SK-N-SH (cell line): Measurements from ENCODE around the gene TCF7L2. TPM values are rescaled to one million over a fixed set of nuclear protein-coding genes. Genes with fewer than 3 reads are reported as not detected.

ENCODE experiments used
- CTCF ChIA-PET: fragments of 300-600, 350-600 bp; formaldehyde crosslinking; extraction: SDS; loops from one replicate; lab custom pipeline; 2021; lab: Yijun Ruan, JAX
- POLR2A ChIA-PET: fragments of 350-600 bp; sonication (Branson Sonifier 250); formaldehyde crosslinking; extraction: SDS; loops from one replicate; lab custom pipeline; 2020; ENCODE audit warnings: antibody characterized with exemption, inconsistent platforms; lab: Yijun Ruan, JAX
- DNase-seq: peaks from one replicate; pipeline ENCODE4 v3.0.0; 2012
- H2AFZ ChIP-seq: fragments of 200-600 bp; sonication (generic); 2 replicates; pipeline ENCODE4 v1.8.1; 2016; ENCODE audit warnings: antibody characterized with exemption, mild to moderate bottlenecking, low read depth
- H3F3A ChIP-seq: fragments of 200-600 bp; sonication (generic); replicated peaks from 2 replicates; pipeline ENCODE3; 2016; ENCODE audit warnings: antibody characterized with exemption, mild to moderate bottlenecking; ENCODE audit not compliant: insufficient read depth
- H3K27ac ChIP-seq, 2 experiments: fragments of 200-500 bp in 1 of 2; fragments of 200-600 bp in 1 of 2; sonication (Bioruptor generic) in 1 of 2; sonication (generic), shearing (Covaris generic) in 1 of 2; 2 replicates each; pipeline versions ENCODE4 v1.5.1 to v1.6.1; 2014 to 2016; ENCODE audit warnings: low read depth in 2 of 2, inconsistent platforms in 1 of 2, low read length in 1 of 2, mild to moderate bottlenecking in 1 of 2, mixed read lengths in 1 of 2
- H3K27me3 ChIP-seq: fragments of 200-600 bp; sonication (generic), shearing (Covaris generic); 2 replicates; pipeline ENCODE4 v1.6.1; 2016; ENCODE audit warnings: mixed run types; ENCODE audit not compliant: insufficient read depth
- H3K36me3 ChIP-seq, 2 experiments: fragments of 200-500 bp in 1 of 2; fragments of 200-600 bp in 1 of 2; sonication (Bioruptor generic) in 1 of 2; sonication (generic) in 1 of 2; replicated peaks in 1 of 2; 2 replicates each; pipeline versions ENCODE3 to v1.5.1; 2014 to 2016; ENCODE audit warnings: low read length in 1 of 2, mild to moderate bottlenecking in 1 of 2; ENCODE audit not compliant: insufficient read depth in 2 of 2, control insufficient read depth in 1 of 2
- H3K4me1 ChIP-seq, 2 experiments: fragments of 200-500 bp in 1 of 2; fragments of 200-600 bp in 1 of 2; sonication (Bioruptor generic) in 1 of 2; sonication (generic), shearing (Covaris generic) in 1 of 2; 2 replicates each; pipeline versions ENCODE4 v1.5.1 to v1.6.1; 2014 to 2016; ENCODE audit warnings: low read depth in 1 of 2, low read length in 1 of 2, mixed run types in 1 of 2; ENCODE audit not compliant: insufficient read depth in 2 of 2, control insufficient read depth in 1 of 2
- H3K4me2 ChIP-seq: fragments of 200-600 bp; sonication (generic), shearing (Covaris generic); 2 replicates; pipeline ENCODE4 v1.6.1; 2017; ENCODE audit warnings: mixed run types
- H3K4me3 ChIP-seq, 2 experiments: fragments of 200-500 bp in 1 of 2; fragments of 200-600 bp in 1 of 2; sonication (Bioruptor generic) in 1 of 2; sonication (generic), shearing (Covaris generic) in 1 of 2; 2 replicates each; pipeline versions ENCODE4 v1.5.1 to v1.8.1; 2014 to 2016; ENCODE audit warnings: low read depth in 2 of 2, inconsistent platforms in 1 of 2, low read length in 1 of 2, mild to moderate bottlenecking in 1 of 2, mixed read lengths in 1 of 2, moderate library complexity in 1 of 2
- H3K79me2 ChIP-seq: fragments of 200-600 bp; sonication (generic); 2 replicates; pipeline ENCODE4 v1.8.1; 2017; ENCODE audit warnings: mild to moderate bottlenecking; ENCODE audit not compliant: insufficient read depth
- H3K9ac ChIP-seq: fragments of 200-600 bp; sonication (generic); 2 replicates; pipeline ENCODE4 v1.6.1; 2017; ENCODE audit warnings: mixed run types
- H3K9me2 ChIP-seq: fragments of 200-600 bp; sonication (generic); 2 replicates; pipeline ENCODE4 v1.6.1; 2017; ENCODE audit warnings: mixed run types
- H3K9me3 ChIP-seq: fragments of 200-600 bp; sonication (generic); 2 replicates; pipeline ENCODE4 v1.6.1; 2017; ENCODE audit warnings: mixed run types, mild to moderate bottlenecking, moderate library complexity
- H4K20me1 ChIP-seq: fragments of 200-600 bp; sonication (generic); 2 replicates; pipeline ENCODE4 v1.6.1; 2017; ENCODE audit warnings: mild to moderate bottlenecking, mixed run types; ENCODE audit not compliant: insufficient read depth
- FOSL2 ChIP-seq: IDR thresholded peaks from 2 replicates; pipeline ENCODE4 v1.4.0; 2012; ENCODE audit warnings: low read depth, mild to moderate bottlenecking, moderate library complexity, borderline replicate concordance
- FOXM1 ChIP-seq: IDR thresholded peaks from 2 replicates; pipeline ENCODE4 v1.4.0; 2012; ENCODE audit warnings: low read depth, mild to moderate bottlenecking
- JUND ChIP-seq: IDR thresholded peaks from 2 replicates; pipeline ENCODE4 v1.4.0; 2012
- MEF2A ChIP-seq: IDR thresholded peaks from 2 replicates; pipeline ENCODE4 v1.4.0; 2012; ENCODE audit warnings: low read depth, borderline replicate concordance
- MXI1 ChIP-seq: IDR thresholded peaks from 2 replicates; pipeline ENCODE4 v1.6.1; 2012; ENCODE audit warnings: mild to moderate bottlenecking, low read depth, low read length, improper control_type of control experiment
- NRF1 ChIP-seq: IDR thresholded peaks from 2 replicates; pipeline ENCODE4 v1.6.1; 2012; ENCODE audit warnings: low read depth, mild to moderate bottlenecking, low read length
- PBX3 ChIP-seq: IDR thresholded peaks from 2 replicates; pipeline ENCODE4; 2012
- TCF12 ChIP-seq: IDR thresholded peaks from 2 replicates; pipeline ENCODE4 v1.4.0; 2012
- TEAD4 ChIP-seq: IDR thresholded peaks from 2 replicates; pipeline ENCODE4 v1.4.0; 2012; ENCODE audit warnings: mild to moderate bottlenecking, borderline replicate concordance; ENCODE audit not compliant: insufficient read depth
- USF1 ChIP-seq: IDR thresholded peaks from 2 replicates; pipeline ENCODE4 v1.4.0; 2012; ENCODE audit warnings: low read depth, borderline replicate concordance
- ZBTB33 ChIP-seq: IDR thresholded peaks from 2 replicates; pipeline ENCODE4 v1.4.0; 2012; ENCODE audit warnings: low read depth, borderline replicate concordance
- WGBS: methylation state at CpG from one replicate; pipeline ENCODE4 v1.1.6; 2017; ENCODE audit warnings: low lambda C conversion rate; 5-methylcytosine and 5-hydroxymethylcytosine counted together
- polyA plus RNA-seq, 3 experiments: library from polyadenylated mRNA; depleted of rRNA; stranded (reverse); fragments of >200 nt; gene quantifications; 2 replicates each; pipeline ENCODE4 v1.2.3, GENCODE V29; 2012

Gene TCF7L2
- polyA plus RNA-seq, 1 of the 3 experiments (the other 2 are of a cell fraction): 10.2 TPM

- Histone ChIP-seq H3K79me2 (peaks cover 55% of the 10 kb centered on the region; the same call in 1 of the 2 replicates), H3K36me3 (peaks cover 4 to 8% of the 10 kb centered on the region in 2 experiments), H3K9ac (no peak overlapping the region)
- no peak for DNase-seq
- ChIA-PET POLR2A (no interaction called here), CTCF (no interaction called here)
- 92% methylated on average over 12 of the region's 12 CpGs for WGBS
- TF ChIP-seq USF1: no peak
- no peak for TF ChIP-seq TEAD4
- TF ChIP-seq NRF1: no peak
- no peak for TF ChIP-seq MEF2A
- TF ChIP-seq, all 33 proteins: peak for 0
- no peak overlapping the region for H3K27ac ChIP-seq
- H3K4me1 ChIP-seq: peaks cover 7 to 20% of the 10 kb centered on the region in 2 experiments
- H2AFZ ChIP-seq: no peak overlapping the region
- peaks cover 16% of the 10 kb centered on the region for H3F3A ChIP-seq
- H4K20me1 ChIP-seq: peaks cover 10% of the 10 kb centered on the region; the same call in 1 of the 2 replicates
- no peak overlapping the region for H3K4me3 ChIP-seq
- H3K9me2 ChIP-seq: no peaks in the 10 kb centered on the region
- no peaks in the 10 kb centered on the region for H3K27me3 ChIP-seq
- no peak overlapping the region for H3K4me2 ChIP-seq
- H3K9me3 ChIP-seq: no peaks in the 10 kb centered on the region
These were observed 94.1 kb downstream of the TCF7L2 start for GRCh38 chr10:113044016-113044755.

GRCh38 chr10:113045147-113046055 is 95.4 kb downstream of the TCF7L2 start:
- Histone ChIP-seq H3K27me3 (no peaks in the 10 kb centered on the region), H3F3A (peaks cover 16% of the 10 kb centered on the region), H3K27ac (peak overlapping the region in 1 of 2 experiments; percentile 94; a peak in 2 of 4 replicates), H4K20me1 (peaks cover 10% of the 10 kb centered on the region; the same call in 1 of the 2 replicates), H3K9ac (peak overlapping the region; percentile 51; the same call in 1 of the 2 replicates), H3K9me2 (no peaks in the 10 kb centered on the region), H3K4me3 (no peak overlapping the region), H3K4me2 (peak overlapping the region; percentile 73), H3K4me1 (peaks cover 7 to 20% of the 10 kb centered on the region in 2 experiments), H2AFZ (no peak overlapping the region), H3K9me3 (no peaks in the 10 kb centered on the region), H3K79me2 (peaks cover 46% of the 10 kb centered on the region; the same call in 1 of the 2 replicates), H3K36me3 (peaks cover 1 to 5% of the 10 kb centered on the region in 2 experiments)
- DNase-seq: no peak
- 75% methylated on average over 10 of the region's 10 CpGs for WGBS
- CTCF ChIA-PET: interaction anchor here (1.6 kb wide), 1 partner anchor 9 kb away, joined by 6 read pairs; no protein-coding TSS in a partner anchor
- TF ChIP-seq TCF12 (peak; percentile 54), MXI1 (no peak), PBX3 (no peak; the same call in 1 of the 2 replicates), FOSL2 (peak; percentile 70; the same call in 1 of the 2 replicates), FOXM1 (no peak), JUND (peak; percentile 73), ZBTB33 (no peak)
- POLR2A ChIA-PET: no interaction called here
